ENCODE results near the gene ST3GAL3.

DNA sequence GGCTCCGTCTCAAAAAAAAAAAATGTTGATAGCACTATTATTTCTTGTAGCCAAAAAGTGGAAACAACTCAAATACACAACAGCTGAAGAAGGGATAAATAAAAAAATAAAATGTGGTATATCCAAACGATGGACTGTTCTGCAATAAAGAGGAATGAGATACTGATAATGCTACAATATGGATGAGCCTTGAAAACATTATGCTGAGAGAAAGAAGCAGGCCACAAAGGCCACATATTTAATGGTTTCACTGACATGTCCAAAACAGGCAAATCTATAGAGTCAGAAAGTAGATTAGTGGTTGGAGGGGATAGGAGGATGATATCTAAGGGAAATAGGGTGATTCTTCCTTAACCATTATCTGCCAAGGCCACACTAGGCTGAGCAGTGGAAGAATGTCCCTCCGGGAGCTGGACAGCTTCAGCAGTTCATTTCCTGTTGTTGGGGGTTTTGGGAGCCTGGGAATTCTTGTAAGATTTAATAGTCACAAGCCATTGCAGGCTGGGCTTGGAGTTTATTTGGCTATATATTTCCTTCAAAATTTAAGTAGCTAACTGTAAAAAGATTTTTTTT is 53.5 kb downstream of the ST3GAL3 start:
- no peak for TF ChIP-seq E2F6 (IDR thresholded peaks at IDR 0.05; ENCODE audit: borderline replicate concordance, low read depth)
- TF ChIP-seq HOXB5 (CRISPR knock-in tag; IDR thresholded peaks at IDR 0.05) = no peak
- TF ChIP-seq CTCF (IDR thresholded peaks at IDR 0.05) = no peak
- TF ChIP-seq EP300 (IDR thresholded peaks at IDR 0.05) = no peak
- TF ChIP-seq KDM5A (IDR thresholded peaks at IDR 0.05) = no peak
- no peak for TF ChIP-seq PHF8 (IDR thresholded peaks at IDR 0.05; ENCODE audit: borderline replicate concordance, low read depth)
- TF ChIP-seq BHLHE40 (IDR thresholded peaks at IDR 0.05; ENCODE audit: low read depth, low read length) = no peak
- no peak for TF ChIP-seq KDM1A (IDR thresholded peaks at IDR 0.05; ENCODE audit: low read depth)
- no peak for TF ChIP-seq SMC3 (IDR thresholded peaks at IDR 0.05)
- no peak for TF ChIP-seq ESRRA (IDR thresholded peaks at IDR 0.05; ENCODE audit: borderline replicate concordance, low read length)
- TF ChIP-seq HDAC2 (IDR thresholded peaks at IDR 0.05) = no peak
- no peak for TF ChIP-seq JUNB (IDR thresholded peaks at IDR 0.05)
- TF ChIP-seq TP53 (CRISPR knock-in tag; IDR thresholded peaks at IDR 0.05) = no peak
- TF ChIP-seq POLR2A (IDR thresholded peaks at IDR 0.05; ENCODE audit: low read length) = no peak
